GM12872 (cell line): ENCODE measurements around the gene SDHAF2.

ENCODE experiments used
- CTCF ChIP-seq: IDR thresholded peaks from 3 replicates; pipeline ENCODE4 v1.5.1; 2011; ENCODE audit warnings: low read depth, mild to moderate bottlenecking, low read length, moderate library complexity; ENCODE audit not compliant: insufficient read depth

Gene SDHAF2

DNA sequence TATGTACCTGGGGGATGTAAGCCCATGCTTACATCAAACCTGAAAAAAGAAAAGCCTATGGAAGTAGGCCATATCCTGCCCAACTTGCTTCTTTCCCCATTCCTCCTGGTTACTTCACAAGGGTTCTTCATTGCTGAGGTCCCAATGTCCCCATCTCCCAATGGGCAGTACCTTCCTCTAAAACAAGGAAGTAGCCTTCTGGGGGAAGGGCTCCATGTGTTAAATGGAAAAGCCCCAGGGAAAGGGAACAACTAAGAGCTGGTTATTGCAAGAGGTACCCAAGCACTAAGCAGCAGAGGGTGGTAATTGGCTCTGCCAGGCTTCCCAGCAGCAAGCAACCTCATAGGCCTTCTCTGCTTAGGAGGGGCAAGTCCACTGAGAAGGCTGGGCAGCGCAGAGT lies 26.3 kb upstream of the SDHAF2 start:
- no peak for TF ChIP-seq CTCF

DNA sequence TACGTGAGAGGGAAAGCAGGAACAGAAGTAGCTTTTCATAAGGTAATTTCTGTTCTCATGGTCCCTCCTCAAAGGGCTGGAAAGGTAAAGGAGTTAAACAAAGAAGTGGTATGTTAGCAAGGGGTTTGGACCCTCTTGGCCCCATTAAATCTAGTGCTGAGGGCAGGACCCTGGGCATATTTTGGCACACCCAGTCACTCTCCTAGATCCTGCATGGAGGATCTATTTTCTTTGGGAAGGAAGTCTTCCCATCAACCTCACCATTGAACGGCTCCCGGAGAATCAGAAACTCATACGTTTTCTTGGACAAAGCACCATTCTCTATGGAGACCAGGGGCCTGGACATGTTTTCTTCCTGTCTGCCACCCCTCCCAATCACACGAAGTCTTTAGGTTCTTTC lies 25.8 kb upstream of the SDHAF2 start:
- no peak for TF ChIP-seq CTCF

GRCh38 chr11:61404641-61405040 lies 25.3 kb upstream of the SDHAF2 start:
- no peak for TF ChIP-seq CTCF

DNA sequence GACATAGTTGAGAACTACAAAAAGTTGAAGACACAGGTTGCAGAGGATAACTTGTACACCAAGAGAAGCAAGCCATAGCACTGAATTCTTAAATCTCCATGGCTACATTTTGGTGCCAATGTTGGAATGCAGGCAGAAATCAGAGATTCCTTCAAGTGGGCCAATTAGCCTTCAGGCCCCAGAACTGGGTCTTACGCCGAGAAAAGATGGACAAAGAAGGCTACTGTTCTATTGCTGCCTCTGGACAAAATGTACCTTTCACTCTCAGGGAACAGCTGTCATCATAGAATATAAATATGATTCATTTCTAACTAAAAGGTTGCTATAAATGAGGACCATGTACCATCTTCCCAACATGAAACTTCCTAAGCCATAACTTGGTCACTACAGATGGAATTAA lies 23.9 kb upstream of the SDHAF2 start:
- TF ChIP-seq CTCF, result no peak

DNA sequence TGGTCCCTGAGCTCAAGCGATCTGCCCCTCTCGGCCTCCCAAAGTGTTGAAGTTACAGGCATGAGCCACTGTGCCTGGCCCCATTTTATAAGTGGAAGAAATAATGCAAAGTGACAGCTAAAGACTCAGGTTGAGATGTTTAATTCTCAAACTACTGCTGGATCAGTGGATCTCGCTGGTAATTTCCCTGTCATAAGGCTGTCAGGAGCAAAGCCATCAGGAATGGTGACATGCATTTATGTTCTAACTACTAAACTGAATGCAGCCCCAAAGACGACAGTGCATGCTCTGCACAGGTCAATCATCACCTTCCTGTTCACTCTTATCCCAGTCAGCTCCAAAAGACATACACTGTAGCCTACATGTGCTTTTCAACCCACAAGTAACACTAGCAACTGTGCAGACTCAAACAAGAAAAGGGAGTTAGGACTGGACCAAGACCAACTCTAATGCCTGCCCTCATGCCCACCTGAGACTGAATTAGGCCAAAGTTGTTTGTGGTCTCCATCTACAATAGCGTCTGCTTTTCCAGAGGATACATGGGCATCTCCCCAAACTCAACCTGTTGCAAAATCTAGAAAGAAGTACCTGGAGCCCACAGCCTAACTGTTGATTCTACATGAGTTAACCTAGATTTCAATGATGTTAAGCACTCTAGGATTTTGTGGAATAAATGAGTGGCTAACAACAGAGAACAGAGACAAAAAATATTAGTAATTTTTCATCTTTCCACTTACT lies 22.8 kb upstream of the SDHAF2 start:
- TF ChIP-seq CTCF, result no peak

DNA sequence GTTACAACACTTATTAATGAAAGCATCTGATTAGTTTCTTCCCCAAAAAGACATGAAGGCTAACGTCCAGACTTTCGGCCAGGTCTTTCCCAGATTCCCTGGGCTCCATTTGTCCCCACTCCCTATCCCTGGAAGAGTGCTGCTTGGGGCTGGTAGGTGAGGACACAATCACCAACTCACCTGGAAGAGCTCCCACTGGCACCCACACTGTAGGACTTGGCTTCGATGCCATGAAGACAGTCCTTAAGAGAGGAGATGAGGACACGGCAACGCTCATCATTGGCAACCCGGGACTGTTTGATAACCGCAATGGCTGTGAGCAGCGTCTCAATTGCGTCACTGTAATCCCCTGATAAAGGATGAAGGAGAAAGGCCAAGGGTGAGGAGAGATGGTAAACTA lies 18.3 kb upstream of the SDHAF2 start:
- no peak for TF ChIP-seq CTCF

- TF ChIP-seq CTCF, result no peak
Observed at GRCh38 chr11:61413496-61413895, 16.4 kb upstream of the SDHAF2 start.

- no peak for TF ChIP-seq CTCF
Observed at GRCh38 chr11:61414547-61414946, 15.4 kb upstream of the SDHAF2 start.
